HPDE6-E6E7 (cell line): ENCODE data around the gene UBE3B.
A peak's percentile ranks its signal among the peaks of the same experiment; 100 is the strongest.

Experiments used
- DNase-seq: peaks from one replicate; pipeline ENCODE4 v3.0.0; 2011; ENCODE audit warnings: missing footprints; ENCODE audit errors: extremely low spot score

UBE3B gene

GRCh38 chr12:109497675-109498074 lies 20.2 kb downstream of the UBE3B start:
- DNase-seq, result peak; percentile 98

GRCh38 chr12:109500406-109501185 lies 23.2 kb downstream of the UBE3B start:
- no peak for DNase-seq

- DNase-seq, result no peak
These were observed 23.9 kb downstream of the UBE3B start for GRCh38 chr12:109501299-109501698.

- no peak for DNase-seq
These were observed 24.9 kb downstream of the UBE3B start for GRCh38 chr12:109502332-109502731.

GRCh38 chr12:109503611-109504010 lies 26.2 kb downstream of the UBE3B start:
- DNase-seq, result no peak

- DNase-seq, result no peak
These were observed 26.6 kb downstream of the UBE3B start for GRCh38 chr12:109504068-109504467.

GRCh38 chr12:109510196-109510595 lies 32.8 kb downstream of the UBE3B start:
- no peak for DNase-seq

GRCh38 chr12:109512608-109513007 lies 35.2 kb downstream of the UBE3B start:
- DNase-seq, result no peak

- no peak for DNase-seq
These were observed 35.6 kb downstream of the UBE3B start for GRCh38 chr12:109513051-109513450.

GRCh38 chr12:109513977-109514376 lies 36.5 kb downstream of the UBE3B start:
- DNase-seq, result no peak

- DNase-seq, result no peak
These were observed 40.2 kb downstream of the UBE3B start for GRCh38 chr12:109517619-109518018.

GRCh38 chr12:109518820-109519665 lies 41.6 kb downstream of the UBE3B start:
- peak; percentile 69 for DNase-seq

GRCh38 chr12:109519787-109520186 lies 42.4 kb downstream of the UBE3B start:
- DNase-seq, result no peak

GRCh38 chr12:109521831-109522230 lies 44.4 kb downstream of the UBE3B start:
- no peak for DNase-seq

- DNase-seq, result no peak
These were observed 45.6 kb downstream of the UBE3B start for GRCh38 chr12:109523071-109523470.

GRCh38 chr12:109523504-109523903 lies 46.1 kb downstream of the UBE3B start:
- DNase-seq, result no peak

- DNase-seq, result no peak
These were observed 47.2 kb downstream of the UBE3B start for GRCh38 chr12:109524466-109525278.

GRCh38 chr12:109525279-109525585 lies 47.8 kb downstream of the UBE3B start:
- DNase-seq, result no peak

GRCh38 chr12:109527489-109528123 lies 50.2 kb downstream of the UBE3B start:
- no peak for DNase-seq

- DNase-seq, result no peak
These were observed 52.5 kb downstream of the UBE3B start for GRCh38 chr12:109529691-109530640.

GRCh38 chr12:109531411-109531810 lies 54.0 kb downstream of the UBE3B start:
- no peak for DNase-seq
